HL-60 (cell line): ENCODE results near the gene DUSP5.

Experiments
- GABPA ChIP-seq: IDR thresholded peaks from 2 replicates; pipeline ENCODE4 v1.6.1; 2012; ENCODE audit warnings: low read depth
- POLR2AphosphoS5 ChIP-seq: IDR thresholded peaks from 2 replicates; pipeline ENCODE4 v1.6.1; 2012; ENCODE audit warnings: low read depth
- SPI1 ChIP-seq: IDR thresholded peaks from 2 replicates; pipeline ENCODE4 v1.6.1; 2012; ENCODE audit warnings: low read depth, mild to moderate bottlenecking, borderline replicate concordance
- TF ChIP-seq, protein P1 (sequence below): IDR thresholded peaks from one replicate; pipeline ENCODE4 v1.5.1; 2011; ENCODE audit warnings: low read length, control low read depth, inconsistent platforms; ENCODE audit not compliant: insufficient read depth
- TF ChIP-seq, protein P2 (sequence below): IDR thresholded peaks from 2 replicates; pipeline ENCODE4 v1.6.1; 2012; ENCODE audit warnings: low read depth; ENCODE audit not compliant: insufficient replicate concordance

DNA sequence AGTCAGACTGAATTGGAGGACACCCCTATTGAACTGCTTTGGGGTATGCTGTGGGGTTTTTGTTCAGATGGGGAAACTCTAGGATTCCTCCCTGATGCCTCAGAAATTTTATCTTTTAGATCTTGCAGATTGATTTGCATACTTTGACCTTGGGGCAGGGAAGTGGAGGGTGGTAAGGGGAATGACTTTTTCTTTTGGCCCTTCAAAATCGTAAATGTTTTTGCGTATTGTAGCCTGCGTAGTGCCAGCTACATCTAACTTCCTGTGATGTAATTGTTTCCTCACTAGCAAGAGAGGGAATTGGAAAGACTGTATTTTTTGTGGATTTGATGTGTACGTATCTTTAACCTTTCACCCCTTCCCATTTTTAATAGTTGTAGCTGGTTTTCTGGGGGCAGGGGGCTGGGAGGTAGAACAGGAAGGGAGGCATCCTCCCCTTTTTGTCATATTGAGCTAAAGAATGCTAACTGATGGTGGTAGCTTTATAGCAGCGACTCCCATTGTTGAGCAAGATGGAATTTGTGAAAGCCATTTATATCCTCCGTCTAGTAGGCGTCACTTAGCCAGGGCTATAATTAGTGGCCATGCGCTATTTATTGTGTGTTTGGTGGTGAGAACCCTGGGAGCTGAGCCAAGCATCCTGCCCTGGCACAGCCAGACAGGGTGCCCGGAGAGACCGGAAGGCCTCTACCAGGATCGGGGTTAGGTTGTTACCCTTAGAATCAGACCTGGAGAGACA is 11.3 kb downstream of the DUSP5 start:
- no peak for TF ChIP-seq POLR2AphosphoS5
- TF ChIP-seq, protein P1, sequence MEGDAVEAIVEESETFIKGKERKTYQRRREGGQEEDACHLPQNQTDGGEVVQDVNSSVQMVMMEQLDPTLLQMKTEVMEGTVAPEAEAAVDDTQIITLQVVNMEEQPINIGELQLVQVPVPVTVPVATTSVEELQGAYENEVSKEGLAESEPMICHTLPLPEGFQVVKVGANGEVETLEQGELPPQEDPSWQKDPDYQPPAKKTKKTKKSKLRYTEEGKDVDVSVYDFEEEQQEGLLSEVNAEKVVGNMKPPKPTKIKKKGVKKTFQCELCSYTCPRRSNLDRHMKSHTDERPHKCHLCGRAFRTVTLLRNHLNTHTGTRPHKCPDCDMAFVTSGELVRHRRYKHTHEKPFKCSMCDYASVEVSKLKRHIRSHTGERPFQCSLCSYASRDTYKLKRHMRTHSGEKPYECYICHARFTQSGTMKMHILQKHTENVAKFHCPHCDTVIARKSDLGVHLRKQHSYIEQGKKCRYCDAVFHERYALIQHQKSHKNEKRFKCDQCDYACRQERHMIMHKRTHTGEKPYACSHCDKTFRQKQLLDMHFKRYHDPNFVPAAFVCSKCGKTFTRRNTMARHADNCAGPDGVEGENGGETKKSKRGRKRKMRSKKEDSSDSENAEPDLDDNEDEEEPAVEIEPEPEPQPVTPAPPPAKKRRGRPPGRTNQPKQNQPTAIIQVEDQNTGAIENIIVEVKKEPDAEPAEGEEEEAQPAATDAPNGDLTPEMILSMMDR: no peak
- TF ChIP-seq, protein P2, sequence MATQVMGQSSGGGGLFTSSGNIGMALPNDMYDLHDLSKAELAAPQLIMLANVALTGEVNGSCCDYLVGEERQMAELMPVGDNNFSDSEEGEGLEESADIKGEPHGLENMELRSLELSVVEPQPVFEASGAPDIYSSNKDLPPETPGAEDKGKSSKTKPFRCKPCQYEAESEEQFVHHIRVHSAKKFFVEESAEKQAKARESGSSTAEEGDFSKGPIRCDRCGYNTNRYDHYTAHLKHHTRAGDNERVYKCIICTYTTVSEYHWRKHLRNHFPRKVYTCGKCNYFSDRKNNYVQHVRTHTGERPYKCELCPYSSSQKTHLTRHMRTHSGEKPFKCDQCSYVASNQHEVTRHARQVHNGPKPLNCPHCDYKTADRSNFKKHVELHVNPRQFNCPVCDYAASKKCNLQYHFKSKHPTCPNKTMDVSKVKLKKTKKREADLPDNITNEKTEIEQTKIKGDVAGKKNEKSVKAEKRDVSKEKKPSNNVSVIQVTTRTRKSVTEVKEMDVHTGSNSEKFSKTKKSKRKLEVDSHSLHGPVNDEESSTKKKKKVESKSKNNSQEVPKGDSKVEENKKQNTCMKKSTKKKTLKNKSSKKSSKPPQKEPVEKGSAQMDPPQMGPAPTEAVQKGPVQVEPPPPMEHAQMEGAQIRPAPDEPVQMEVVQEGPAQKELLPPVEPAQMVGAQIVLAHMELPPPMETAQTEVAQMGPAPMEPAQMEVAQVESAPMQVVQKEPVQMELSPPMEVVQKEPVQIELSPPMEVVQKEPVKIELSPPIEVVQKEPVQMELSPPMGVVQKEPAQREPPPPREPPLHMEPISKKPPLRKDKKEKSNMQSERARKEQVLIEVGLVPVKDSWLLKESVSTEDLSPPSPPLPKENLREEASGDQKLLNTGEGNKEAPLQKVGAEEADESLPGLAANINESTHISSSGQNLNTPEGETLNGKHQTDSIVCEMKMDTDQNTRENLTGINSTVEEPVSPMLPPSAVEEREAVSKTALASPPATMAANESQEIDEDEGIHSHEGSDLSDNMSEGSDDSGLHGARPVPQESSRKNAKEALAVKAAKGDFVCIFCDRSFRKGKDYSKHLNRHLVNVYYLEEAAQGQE: no peak
- no peak for TF ChIP-seq SPI1
- no peak for TF ChIP-seq GABPA
